HG03108 (cell line): ENCODE measurements around the gene TBC1D25.

Source experiments
- ATAC-seq: cut with Tn5 transposase; IDR thresholded peaks from one replicate; pipeline ENCODE4 v1.9.1; 2021; ENCODE audit warnings: moderate library complexity; ENCODE audit not compliant: unreplicated experiment

TBC1D25 gene

GRCh38 chrX:48597353-48598264 is 58.1 kb downstream of the TBC1D25 start, which contains the start of gene WDR13:
Gene WDR13 (plus strand): TSS chrX:48597492. CDS start chrX:48597997, 505 bp downstream.
- ATAC-seq: peak; percentile 54

- no peak for ATAC-seq
These were observed 59.1 kb downstream of the TBC1D25 start for GRCh38 chrX:48598614-48599013.

- ATAC-seq: no peak
These were observed 59.8 kb downstream of the TBC1D25 start for GRCh38 chrX:48599341-48599740.

GRCh38 chrX:48600226-48600625 is 60.7 kb downstream of the TBC1D25 start:
- no peak for ATAC-seq

GRCh38 chrX:48601741-48602394 is 62.4 kb downstream of the TBC1D25 start:
- no peak for ATAC-seq

- no peak for ATAC-seq
These were observed 65.2 kb downstream of the TBC1D25 start for GRCh38 chrX:48604701-48605100.

- ATAC-seq: no peak
These were observed 66.6 kb downstream of the TBC1D25 start for GRCh38 chrX:48606091-48606490.

GRCh38 chrX:48611703-48612102 is 72.2 kb downstream of the TBC1D25 start:
- no peak for ATAC-seq
